ENCODE results near the gene HUNK.
"Not testable (repeated sequence)": the region's sequence is repeated elsewhere in the genome, so short reads cannot be mapped to it uniquely, and the experiment has no call there.

HUNK gene

GRCh38 chr21:31872452-31873274, at the start of gene HUNK:
HUNK (plus strand) TSS chr21:31873020; CDS start chr21:31873675, 655 bp downstream.
- DNase-seq (ENCODE audit: low spot score): no peak

- no peak for DNase-seq (ENCODE audit: low spot score)
Observed at GRCh38 chr21:31829736-31830472, 42.9 kb upstream of the HUNK start.

GRCh38 chr21:31830701-31831100, 42.1 kb upstream of the HUNK start:
- DNase-seq (ENCODE audit: low spot score): no peak

GRCh38 chr21:31837041-31837440, 35.8 kb upstream of the HUNK start:
- no peak for DNase-seq (ENCODE audit: low spot score)

GRCh38 chr21:31837618-31838390, 35.0 kb upstream of the HUNK start:
- no peak for DNase-seq (ENCODE audit: low spot score)

- DNase-seq (ENCODE audit: low spot score): no peak
Observed at GRCh38 chr21:31838586-31839355, 34.0 kb upstream of the HUNK start.

GRCh38 chr21:31844206-31844605, 28.6 kb upstream of the HUNK start:
- DNase-seq (ENCODE audit: low spot score): no peak

GRCh38 chr21:31845151-31845729, 27.6 kb upstream of the HUNK start:
- no peak for DNase-seq (ENCODE audit: low spot score)

- no peak for DNase-seq (ENCODE audit: low spot score)
Observed at GRCh38 chr21:31846690-31847089, 26.1 kb upstream of the HUNK start.

GRCh38 chr21:31847761-31848160, 25.1 kb upstream of the HUNK start:
- DNase-seq (ENCODE audit: low spot score): no peak

GRCh38 chr21:31848326-31848985, 24.4 kb upstream of the HUNK start:
- no peak for DNase-seq (ENCODE audit: low spot score)

- DNase-seq (ENCODE audit: low spot score): no peak
Observed at GRCh38 chr21:31850886-31851285, 21.9 kb upstream of the HUNK start.

GRCh38 chr21:31855180-31855579, 17.6 kb upstream of the HUNK start:
- DNase-seq (ENCODE audit: low spot score): no peak

- DNase-seq (ENCODE audit: low spot score): no peak
Observed at GRCh38 chr21:31857096-31857495, 15.7 kb upstream of the HUNK start.

- DNase-seq (ENCODE audit: low spot score): not testable (repeated sequence)
Observed at GRCh38 chr21:31857631-31858030, 15.2 kb upstream of the HUNK start.

GRCh38 chr21:31860851-31861250, 12.0 kb upstream of the HUNK start:
- no peak for DNase-seq (ENCODE audit: low spot score)

GRCh38 chr21:31862078-31862477, 10.7 kb upstream of the HUNK start:
- no peak for DNase-seq (ENCODE audit: low spot score)

GRCh38 chr21:31865429-31865970, 7.3 kb upstream of the HUNK start:
- DNase-seq (ENCODE audit: low spot score): no peak

GRCh38 chr21:31866077-31866511, 6.7 kb upstream of the HUNK start:
- DNase-seq (ENCODE audit: low spot score): peak; percentile 72

GRCh38 chr21:31869750-31870149, 3.1 kb upstream of the HUNK start:
- DNase-seq (ENCODE audit: low spot score): no peak

Data from activated CD4-positive, alpha-beta T cell treated with anti-CD3 and anti-CD28 coated beads, Interleukin-2, Interleukin-4, amounts not matched to agents 100 ng/mL and 50 ng/mL, durations not matched to agents 16 hours and 8 hours (primary cell).